Measurements from ENCODE around the gene CNTNAP5.

CNTNAP5 gene

GRCh38 chr2:124063596-124063995 lies 38.5 kb downstream of the CNTNAP5 start:
- no peak for DNase-seq (ENCODE audit: low spot score)

DNA sequence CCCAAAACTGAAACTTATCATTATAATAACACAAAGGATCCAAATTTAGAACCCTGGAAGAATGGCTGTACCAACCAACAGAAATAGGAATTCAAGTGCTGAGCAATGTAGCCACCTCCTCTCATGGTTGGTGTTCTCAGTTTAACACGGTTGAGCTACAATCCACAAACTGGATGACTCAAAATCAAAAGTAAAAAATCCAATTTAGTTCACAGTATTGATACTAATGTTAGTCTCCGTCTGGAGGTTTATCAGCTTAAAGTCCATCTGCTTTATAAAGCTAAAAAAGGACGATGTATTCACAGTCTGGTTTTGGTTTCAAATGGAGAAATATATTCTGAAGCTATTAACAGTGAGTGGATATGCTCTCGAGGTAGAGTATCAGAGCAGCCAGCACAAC lies 40.5 kb downstream of the CNTNAP5 start:
- no peak for DNase-seq (ENCODE audit: low spot score)

GRCh38 chr2:124066776-124067175 lies 41.7 kb downstream of the CNTNAP5 start:
- DNase-seq (ENCODE audit: low spot score) = no peak

DNA sequence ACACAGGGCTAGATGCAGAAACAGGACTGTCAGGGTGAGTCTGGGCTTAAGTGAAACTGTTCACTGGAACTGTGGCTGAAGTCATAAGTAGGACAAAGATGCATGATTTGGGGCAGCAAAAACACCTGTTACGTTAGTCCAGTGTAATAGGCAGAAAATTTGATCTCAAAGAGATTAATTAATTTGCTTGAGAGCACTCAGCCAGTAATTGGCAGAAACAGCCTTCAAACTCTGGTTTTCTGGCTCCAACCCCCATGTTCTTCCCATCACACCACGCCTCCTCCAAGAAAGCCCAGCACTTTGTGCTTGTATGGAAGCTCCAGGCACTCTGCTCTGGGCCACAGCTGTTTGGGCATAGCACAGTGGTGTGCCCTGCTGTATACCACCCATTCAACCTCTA lies 54.0 kb downstream of the CNTNAP5 start:
- DNase-seq (ENCODE audit: low spot score) = no peak

DNA sequence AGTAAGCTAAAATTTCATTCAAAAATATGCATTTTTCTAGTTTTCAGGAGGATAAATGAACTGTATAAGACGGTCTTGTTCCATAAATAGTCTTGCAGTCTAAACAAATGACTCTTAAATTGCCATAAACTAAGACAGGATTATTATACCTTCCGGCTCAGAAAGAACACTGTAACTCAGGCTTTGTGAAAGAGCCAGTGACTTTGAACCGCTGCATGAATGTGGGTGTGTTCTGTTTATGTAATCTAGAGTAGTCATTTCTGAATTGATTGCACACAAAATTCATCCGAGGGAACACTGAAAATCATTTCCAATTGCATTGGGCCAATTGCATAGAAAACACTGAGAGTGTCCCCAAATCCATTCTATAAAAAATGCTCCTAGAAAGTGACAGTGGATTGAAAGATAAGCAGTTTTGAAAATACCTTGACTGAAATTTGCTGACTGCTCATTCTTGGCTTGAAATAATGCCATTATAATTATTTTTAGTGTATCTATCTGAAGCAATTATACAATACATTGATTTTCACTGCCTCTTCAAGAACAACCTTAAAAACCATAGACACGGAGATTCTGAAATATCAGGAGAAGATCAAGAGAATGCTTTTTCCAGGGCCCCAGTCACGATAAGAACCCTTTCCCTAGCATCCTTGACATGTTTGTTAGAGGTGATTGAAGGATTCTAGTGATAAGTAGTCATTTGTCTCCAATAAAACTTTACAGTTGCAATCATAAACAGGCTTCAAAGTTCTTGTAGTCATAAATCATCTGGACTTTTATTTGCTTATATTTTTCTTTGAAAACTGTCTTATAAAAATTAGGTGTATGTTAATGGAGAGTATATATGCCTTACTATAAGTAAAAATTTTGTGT lies 55.4 kb downstream of the CNTNAP5 start:
- DNase-seq (ENCODE audit: low spot score) = no peak

DNA sequence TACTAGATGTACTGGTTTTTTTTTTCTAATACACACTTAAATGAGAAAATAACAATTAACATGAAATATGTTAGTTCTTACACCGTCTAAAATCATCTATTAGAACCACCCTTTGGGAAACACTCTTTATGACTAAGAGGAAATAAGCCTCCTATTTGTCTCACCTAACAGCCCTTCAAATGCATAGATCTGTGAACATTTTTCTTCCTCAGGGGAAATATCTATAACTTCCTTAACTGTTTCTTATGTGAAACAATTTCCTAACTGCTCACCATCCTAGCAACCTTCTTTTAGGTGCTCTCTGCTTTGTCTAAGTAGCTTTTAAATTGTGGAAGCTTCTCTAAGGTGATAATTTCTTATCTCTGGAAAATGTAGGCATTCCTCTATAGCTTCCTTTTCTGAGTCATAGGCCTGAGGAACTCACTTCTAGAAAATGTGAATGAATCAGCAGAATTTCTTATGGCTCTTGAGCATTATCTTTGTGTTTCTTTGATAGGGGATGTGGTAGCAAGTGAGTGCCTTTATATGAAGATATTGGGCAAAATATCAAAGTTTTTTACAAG lies 56.1 kb downstream of the CNTNAP5 start:
- no peak for DNase-seq (ENCODE audit: low spot score)

GRCh38 chr2:124088616-124089015 lies 63.5 kb downstream of the CNTNAP5 start:
- no peak for DNase-seq (ENCODE audit: low spot score)

DNA sequence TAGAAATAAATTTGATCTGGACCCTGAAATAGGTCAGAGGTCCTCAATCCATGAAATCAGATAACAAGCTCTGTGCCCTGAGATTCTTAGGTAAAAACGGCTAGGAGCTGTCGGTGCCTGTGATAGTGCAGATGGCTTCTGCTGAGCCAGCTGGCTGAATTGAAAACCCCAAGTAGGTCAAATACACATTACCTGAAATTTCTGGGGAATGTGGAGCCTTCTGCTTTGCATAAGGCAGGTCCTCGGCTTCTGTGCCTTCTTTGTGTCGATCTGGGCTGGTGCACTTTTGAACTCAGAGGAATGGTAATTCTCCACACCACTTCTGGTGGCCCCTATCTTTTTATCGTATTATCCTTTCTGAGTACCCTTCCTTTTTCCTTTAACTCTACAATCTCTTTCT lies 66.6 kb downstream of the CNTNAP5 start:
- no peak for DNase-seq (ENCODE audit: low spot score)

DNA sequence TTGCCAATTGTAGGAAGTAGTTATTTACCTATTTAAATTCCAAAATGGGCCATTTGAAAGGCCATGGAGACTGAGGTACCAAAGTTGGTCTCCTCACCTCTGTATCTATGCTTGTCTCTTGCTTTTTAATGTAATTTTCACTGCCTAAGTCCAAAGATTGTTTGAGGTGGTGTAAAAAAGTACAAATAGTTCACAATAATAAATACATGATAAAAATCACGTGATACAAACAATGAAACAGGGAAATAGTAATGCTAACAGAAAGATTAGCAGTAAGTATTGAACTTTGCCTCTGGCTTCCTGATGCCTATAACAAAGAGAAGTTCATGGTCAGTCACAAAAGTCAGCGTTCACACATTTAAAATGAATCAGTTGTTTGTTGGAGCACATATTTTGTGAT lies 67.6 kb downstream of the CNTNAP5 start:
- no peak for DNase-seq (ENCODE audit: low spot score)

DNA sequence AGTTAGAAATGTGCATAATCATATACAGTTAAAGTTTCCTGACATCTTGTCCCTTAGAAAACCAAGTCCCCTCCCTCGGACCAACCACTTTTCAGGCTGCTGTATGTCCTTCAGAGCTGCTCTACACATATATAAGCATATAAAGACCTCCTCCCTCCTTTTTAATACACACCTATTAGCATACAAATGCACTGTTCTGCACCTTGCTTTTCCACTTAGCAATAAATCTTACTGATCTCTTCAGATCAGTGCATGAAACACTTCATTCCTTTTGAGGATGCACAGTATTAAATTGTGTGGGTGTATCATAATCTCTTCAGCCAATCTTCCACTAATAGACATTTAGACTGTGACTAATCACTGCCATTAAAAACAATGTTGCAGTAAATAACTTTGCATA lies 79.8 kb downstream of the CNTNAP5 start:
- DNase-seq (ENCODE audit: low spot score) = no peak

- DNase-seq (ENCODE audit: low spot score) = no peak
Observed at GRCh38 chr2:124112206-124112605, 87.1 kb downstream of the CNTNAP5 start.

- no peak for DNase-seq (ENCODE audit: low spot score)
Observed at GRCh38 chr2:124112966-124113365, 87.9 kb downstream of the CNTNAP5 start.

GRCh38 chr2:124120246-124120645 lies 95.2 kb downstream of the CNTNAP5 start:
- DNase-seq (ENCODE audit: low spot score) = no peak

GRCh38 chr2:124121106-124121505 lies 96.0 kb downstream of the CNTNAP5 start:
- DNase-seq (ENCODE audit: low spot score) = no peak

DNA sequence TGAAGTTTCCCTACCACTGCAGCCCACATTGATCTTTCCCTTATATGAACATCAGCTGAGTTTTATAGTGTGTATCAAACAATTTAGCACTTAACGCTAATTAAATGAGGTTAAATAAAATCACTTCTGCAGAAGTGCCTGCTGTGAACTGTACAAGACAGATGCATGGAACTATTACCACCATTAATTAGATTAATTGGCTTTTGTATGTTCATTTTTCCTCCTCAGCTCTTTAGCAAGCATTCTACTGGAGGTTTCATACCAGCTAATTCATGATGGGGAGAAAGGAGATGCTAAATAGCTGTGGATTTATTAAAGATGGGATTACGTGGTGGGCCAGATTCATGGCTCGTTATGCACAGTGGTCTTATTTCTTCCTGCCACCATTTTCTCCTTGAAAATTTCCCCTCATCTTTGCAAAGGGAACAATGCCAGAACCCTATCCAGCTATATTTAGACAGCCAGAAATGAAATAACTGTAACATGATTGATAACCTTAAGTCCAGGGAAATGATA lies 96.7 kb downstream of the CNTNAP5 start:
- no peak for DNase-seq (ENCODE audit: low spot score)

DNA sequence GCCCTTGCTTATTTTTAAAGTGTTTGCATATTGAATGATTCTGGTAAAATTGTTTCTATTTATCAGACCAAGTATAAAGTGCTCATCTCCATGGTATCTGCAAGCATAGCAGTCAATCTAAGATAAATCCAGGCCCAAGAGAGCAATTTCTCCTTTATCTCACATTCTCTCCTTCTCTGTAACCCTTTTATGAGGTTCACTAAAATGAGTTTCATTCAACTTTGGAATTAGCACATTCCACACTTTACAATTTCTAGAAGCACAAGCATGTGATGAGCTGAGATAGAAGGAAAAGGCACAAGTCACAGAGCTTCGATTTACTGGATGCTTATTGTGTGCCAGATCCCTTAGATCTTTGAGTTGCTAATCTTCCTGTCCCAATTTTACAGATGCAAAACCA lies 97.3 kb downstream of the CNTNAP5 start:
- DNase-seq (ENCODE audit: low spot score) = no peak

DNA sequence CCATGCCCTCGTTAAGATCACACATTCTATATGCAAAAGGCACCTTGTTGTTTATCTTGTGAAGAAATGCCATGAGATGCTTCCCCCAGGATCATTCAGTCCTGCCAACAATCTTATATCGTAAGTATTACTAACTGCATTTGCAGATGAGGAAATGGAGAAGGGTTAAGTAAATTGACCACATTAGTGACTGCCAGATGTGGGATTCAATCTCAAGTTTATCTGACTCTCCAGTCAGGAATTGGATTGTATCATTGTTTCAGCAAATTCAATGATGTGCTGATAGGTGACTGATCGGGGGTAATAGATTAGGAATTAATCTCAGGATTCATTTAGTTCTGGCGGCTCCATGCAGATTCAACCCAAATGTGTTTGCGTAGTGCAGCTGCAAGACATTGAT lies 106.2 kb downstream of the CNTNAP5 start:
- no peak for DNase-seq (ENCODE audit: low spot score)

- no peak for DNase-seq (ENCODE audit: low spot score)
Observed at GRCh38 chr2:124136110-124136509, 111.0 kb downstream of the CNTNAP5 start.

- no peak for DNase-seq (ENCODE audit: low spot score)
Observed at GRCh38 chr2:124138076-124138475, 113.0 kb downstream of the CNTNAP5 start.

- no peak for DNase-seq (ENCODE audit: low spot score)
Observed at GRCh38 chr2:124145982-124146381, 120.9 kb downstream of the CNTNAP5 start.

GRCh38 chr2:124147552-124147951 lies 122.5 kb downstream of the CNTNAP5 start:
- no peak for DNase-seq (ENCODE audit: low spot score)

- no peak for DNase-seq (ENCODE audit: low spot score)
Observed at GRCh38 chr2:124149571-124149970, 124.5 kb downstream of the CNTNAP5 start.

DNA sequence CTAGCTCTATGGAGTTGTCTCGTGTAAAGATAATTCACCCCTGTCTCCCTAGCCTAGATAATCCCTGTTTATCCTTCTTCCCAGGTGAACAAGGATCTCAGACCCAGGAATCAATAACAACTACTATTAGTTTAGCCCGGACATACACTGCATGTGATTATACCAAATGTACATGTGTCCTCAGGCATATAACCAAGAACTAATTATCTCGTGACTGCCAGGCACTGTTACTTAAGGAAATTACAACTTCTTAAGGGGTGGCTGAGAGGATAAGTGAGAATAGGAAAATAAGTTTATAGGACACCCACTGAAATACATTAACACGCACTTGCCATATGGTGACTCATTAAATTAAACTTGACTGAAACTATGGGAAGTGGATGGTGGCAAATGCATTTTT lies 126.6 kb downstream of the CNTNAP5 start:
- DNase-seq (ENCODE audit: low spot score) = no peak

- no peak for DNase-seq (ENCODE audit: low spot score)
Observed at GRCh38 chr2:124153713-124154112, 128.6 kb downstream of the CNTNAP5 start.

Data from HuH-7 (cell line).